ENCODE results near the gene MAPK1IP1L. TPM values are rescaled to one million over a fixed set of nuclear protein-coding genes. Genes with fewer than 3 reads are reported as not detected.

MAPK1IP1L gene
- total and polyA plus RNA-seq, 2 of the 8 experiments (the other 6 are each of a cell fraction or from before 2014, with no cell fraction given): 111 to 228 TPM

DNA sequence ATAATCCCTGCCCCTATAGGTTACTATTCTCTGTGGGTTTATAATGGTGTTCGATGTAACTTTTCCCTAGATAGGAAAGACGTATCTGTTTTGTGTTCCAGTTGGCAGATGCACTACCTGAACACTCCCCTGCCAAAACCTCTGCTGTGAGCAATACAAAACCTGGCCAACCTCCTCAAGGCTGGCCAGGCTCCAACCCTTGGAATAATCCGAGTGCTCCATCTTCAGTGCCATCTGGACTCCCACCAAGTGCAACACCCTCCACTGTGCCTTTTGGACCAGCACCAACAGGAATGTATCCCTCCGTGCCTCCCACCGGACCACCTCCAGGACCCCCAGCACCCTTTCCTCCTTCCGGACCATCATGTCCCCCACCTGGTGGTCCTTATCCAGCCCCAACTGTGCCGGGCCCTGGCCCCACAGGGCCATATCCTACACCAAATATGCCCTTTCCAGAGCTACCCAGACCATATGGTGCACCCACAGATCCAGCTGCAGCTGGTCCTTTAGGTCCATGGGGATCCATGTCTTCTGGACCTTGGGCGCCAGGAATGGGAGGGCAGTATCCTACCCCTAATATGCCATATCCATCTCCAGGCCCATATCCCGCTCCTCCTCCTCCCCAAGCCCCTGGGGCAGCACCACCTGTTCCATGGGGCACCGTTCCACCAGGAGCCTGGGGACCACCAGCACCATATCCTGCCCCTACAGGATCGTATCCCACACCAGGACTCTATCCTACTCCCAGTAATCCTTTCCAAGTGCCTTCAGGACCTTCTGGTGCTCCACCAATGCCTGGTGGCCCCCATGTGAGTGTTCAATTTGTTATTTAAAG, 11.3 kb downstream of the MAPK1IP1L start:
- Histone ChIP-seq H2BK15ac (ENCODE audit: low read length) (no peak overlapping the region), H3K56ac (replicated peaks; ENCODE audit: insufficient read length, low read depth, low read length) (no peak overlapping the region), H2BK12ac (ENCODE audit: low read depth, low read length) (no peak overlapping the region), H4K20me1 (replicated peaks in 1 of 2; ENCODE audit: control insufficient read depth in 1 of 2, insufficient read depth in 2 of 2, low read length in 2 of 2) (peaks cover 4 to 8% of the 10 kb centered on the region in 2 experiments), H3K9ac (replicated peaks in 1 of 4; ENCODE audit: extremely low read depth in 1 of 4, low read depth in 3 of 4, low read length in 3 of 4) (no peak overlapping the region), H3K27me3 (replicated peaks in 1 of 4; ENCODE audit: control insufficient read depth in 3 of 4, extremely low read depth in 1 of 4, insufficient read depth in 3 of 4, low read length in 3 of 4) (no peaks in the 10 kb centered on the region), H2BK20ac (ENCODE audit: low read length) (no peak overlapping the region), H3K4me1 (replicated peaks in 1 of 4; ENCODE audit: control insufficient read depth in 3 of 4, insufficient read depth in 4 of 4, low read length in 3 of 4) (no peaks in the 10 kb centered on the region), H4K8ac (ENCODE audit: extremely low read depth, insufficient read depth, low read length) (peak overlapping the region; percentile 51; the same call in 1 of the 2 replicates), H3K4ac (replicated peaks; ENCODE audit: insufficient read length, low read depth, low read length) (no peak overlapping the region), H2AK5ac (ENCODE audit: low read depth, low read length) (no peak overlapping the region), H3K23ac (ENCODE audit: insufficient read length) (no peak overlapping the region), H2BK120ac (replicated peaks; ENCODE audit: low read depth, low read length) (no peak overlapping the region), H4K91ac (replicated peaks; ENCODE audit: insufficient read length, low read length) (no peak overlapping the region), H3K23me2 (ENCODE audit: low read depth, low read length) (no peaks in the 10 kb centered on the region), H2BK5ac (ENCODE audit: low read depth, low read length) (no peak overlapping the region), H4K5ac (ENCODE audit: insufficient read length, low read depth, low read length) (no peak overlapping the region), H3K4me3 (ENCODE audit: extremely low read depth in 1 of 4, insufficient read depth in 2 of 4, low read depth in 3 of 4, low read length in 4 of 4) (no peak overlapping the region), H3K27ac (ENCODE audit: low read depth, low read length) (no peak overlapping the region), H3K79me1 (ENCODE audit: low read depth, low read length) (0 out of 2 replicates have a peak, but pooled peaks cover 2% of the 10 kb centered on the region), H2AFZ (ENCODE audit: low read length) (no peak overlapping the region), H3K79me2 (ENCODE audit: control insufficient read depth in 1 of 2, insufficient read depth in 2 of 2, low read length in 2 of 2) (peaks cover 6 to 38% of the 10 kb centered on the region in 2 experiments; a peak in 3 of 4 replicates), H3K4me2 (ENCODE audit: insufficient read depth in 1 of 2, low read depth in 2 of 2, low read length in 2 of 2) (no peak overlapping the region), H3K9me3 (ENCODE audit: insufficient read depth in 2 of 2, low read depth in 1 of 2, low read length in 1 of 2) (no peaks in the 10 kb centered on the region), H3K14ac (ENCODE audit: insufficient read length) (no peak overlapping the region), H3K36me3 (ENCODE audit: control insufficient read depth in 2 of 4, insufficient read depth in 4 of 4, low read length in 3 of 4) (peaks cover 15 to 50% (median 26%) of the 10 kb centered on the region in 4 experiments), H3K18ac (ENCODE audit: extremely low read depth, low read length) (no peak overlapping the region)
- CTCF ChIA-PET (ENCODE audit: partially characterized antibody): interaction anchor here (1.0 to 1.3 kb wide), 2 partner anchors 9 kb away, joined by 3 to 6 read pairs; no protein-coding TSS in a partner anchor
- FAIRE-seq: no peak
- 89% methylated on average over 11 of the region's 11 CpGs; no CpG with 5 or more reads in 1 of the 2 experiments for WGBS, 2 experiments (ENCODE audit: extremely low coverage in 1 of 2, insufficient coverage in 1 of 2, insufficient read length in 1 of 2, insufficient replicate concordance in 2 of 2, low coverage in 1 of 2, low lambda C conversion rate in 2 of 2, missing lambda C conversion rate in 1 of 2)
- TF ChIP-seq NRF1 (IDR thresholded peaks at IDR 0.05; ENCODE audit: low read depth, low read length) (no peak), HDAC2 (IDR thresholded peaks at IDR 0.05; ENCODE audit: borderline replicate concordance in 1 of 2, low read depth in 2 of 2, low read length in 2 of 2) (no peak), CHD1 (IDR thresholded peaks at IDR 0.05; ENCODE audit: low read depth, low read length) (no peak), HDAC6 (IDR thresholded peaks at IDR 0.05; ENCODE audit: low read depth, low read length) (no peak), CTBP2 (IDR thresholded peaks at IDR 0.05; ENCODE audit: borderline replicate concordance, insufficient read depth, insufficient read length, low read length) (no peak), CBX8 (IDR thresholded peaks at IDR 0.05; ENCODE audit: borderline replicate concordance, low read depth, low read length) (no peak), SAP30 (IDR thresholded peaks at IDR 0.05; ENCODE audit: insufficient read depth, insufficient replicate concordance, low read length) (no peak), RBBP5 (IDR thresholded peaks at IDR 0.05; ENCODE audit: borderline replicate concordance, low read depth, low read length) (no peak), KDM1A (IDR thresholded peaks at IDR 0.05; ENCODE audit: borderline replicate concordance, low read length) (no peak)
- no peak for DNase-seq (ENCODE audit: low read depth in 1 of 2, low spot score in 2 of 2)
- POLR2A ChIA-PET (ENCODE audit: partially characterized antibody): interaction anchor here (0.9 to 3.0 kb wide), 4 partner anchors 8 to 71 kb away, joined by 3 to 9 read pairs (median 3); no protein-coding TSS in a partner anchor

All from H1 (cell line).